ENCODE measurements around the gene PRKCB.

DNA sequence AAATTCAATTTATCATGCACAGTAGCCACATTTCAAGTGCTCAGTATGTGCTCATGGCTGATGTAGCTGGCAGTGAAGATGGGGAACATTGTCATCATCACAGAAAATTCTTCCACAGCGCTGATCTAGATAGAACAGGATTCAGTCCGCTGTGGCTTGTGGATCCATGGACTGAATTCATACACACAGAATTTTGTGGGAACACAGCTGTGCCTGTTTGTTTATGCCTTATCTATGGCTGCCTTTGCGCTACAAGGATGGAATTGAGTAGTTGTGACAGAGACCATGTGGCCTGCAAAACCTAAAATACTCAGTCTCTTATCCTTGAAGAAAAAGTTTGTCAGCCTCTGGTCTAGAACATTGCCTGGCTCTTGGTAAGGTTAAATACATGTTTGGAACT is 128.4 kb downstream of the PRKCB start:
- TF ChIP-seq, protein P1, sequence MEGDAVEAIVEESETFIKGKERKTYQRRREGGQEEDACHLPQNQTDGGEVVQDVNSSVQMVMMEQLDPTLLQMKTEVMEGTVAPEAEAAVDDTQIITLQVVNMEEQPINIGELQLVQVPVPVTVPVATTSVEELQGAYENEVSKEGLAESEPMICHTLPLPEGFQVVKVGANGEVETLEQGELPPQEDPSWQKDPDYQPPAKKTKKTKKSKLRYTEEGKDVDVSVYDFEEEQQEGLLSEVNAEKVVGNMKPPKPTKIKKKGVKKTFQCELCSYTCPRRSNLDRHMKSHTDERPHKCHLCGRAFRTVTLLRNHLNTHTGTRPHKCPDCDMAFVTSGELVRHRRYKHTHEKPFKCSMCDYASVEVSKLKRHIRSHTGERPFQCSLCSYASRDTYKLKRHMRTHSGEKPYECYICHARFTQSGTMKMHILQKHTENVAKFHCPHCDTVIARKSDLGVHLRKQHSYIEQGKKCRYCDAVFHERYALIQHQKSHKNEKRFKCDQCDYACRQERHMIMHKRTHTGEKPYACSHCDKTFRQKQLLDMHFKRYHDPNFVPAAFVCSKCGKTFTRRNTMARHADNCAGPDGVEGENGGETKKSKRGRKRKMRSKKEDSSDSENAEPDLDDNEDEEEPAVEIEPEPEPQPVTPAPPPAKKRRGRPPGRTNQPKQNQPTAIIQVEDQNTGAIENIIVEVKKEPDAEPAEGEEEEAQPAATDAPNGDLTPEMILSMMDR (optimal IDR thresholded peaks at IDR 0.05 in 1 of 3, IDR thresholded peaks at IDR 0.05 in 1 of 3, conservative IDR thresholded peaks at IDR 0.05 in 1 of 3; ENCODE audit: extremely low read depth in 1 of 3, insufficient read depth in 2 of 3, low read length in 3 of 3) = no peak
- TF ChIP-seq EZH2 (IDR thresholded peaks at IDR 0.05; ENCODE audit: low read length) = no peak

All from keratinocyte (primary cell).